ENCODE results near the gene MYOT. TPM values are rescaled to one million over a fixed set of nuclear protein-coding genes. Genes with fewer than 3 reads are reported as not detected.

The MYOT gene
- total and polyA plus RNA-seq, 10 of the 15 experiments (the other 5 are each of a cell fraction or from before 2014, with no cell fraction given) = 0.15 to 1.5 (median 0.53) TPM; not detected in 5

DNA sequence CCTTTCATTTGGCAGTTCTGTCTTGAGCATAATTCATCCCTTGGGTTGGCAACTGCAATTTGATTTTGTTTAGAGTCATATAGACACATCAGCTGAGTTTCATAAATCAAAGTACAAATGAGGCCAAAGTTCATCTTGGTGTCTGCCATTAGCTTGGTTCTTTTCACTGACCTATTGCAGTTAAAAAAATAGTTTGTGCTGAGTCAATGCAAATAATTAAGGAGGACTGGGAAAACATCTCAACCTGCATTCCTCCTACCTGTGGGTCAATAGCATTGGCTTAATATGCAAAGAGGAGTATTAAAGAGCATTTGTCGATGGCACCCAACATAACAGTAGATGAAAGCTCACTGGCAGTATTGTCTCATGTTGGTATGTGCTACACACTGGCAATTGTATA lies 23.2 kb downstream of the MYOT start (continued):
- TF ChIP-seq LARP7 (IDR thresholded peaks at IDR 0.05) (no peak), CEBPB (IDR thresholded peaks at IDR 0.05; ENCODE audit: borderline replicate concordance in 1 of 2, low read depth in 2 of 2, low read length in 2 of 2) (no peak)

GRCh38 chr5:137891849-137892248 lies 24.2 kb downstream of the MYOT start:
- Histone ChIP-seq H3K36me3 (ENCODE audit: control insufficient read depth in 2 of 2, insufficient read depth in 2 of 2, low read length in 1 of 2) (no peaks in the 10 kb centered on the region), H3K4me2 (ENCODE audit: control insufficient read depth, insufficient read depth) (no peak overlapping the region), H3K9ac (ENCODE audit: control insufficient read depth, insufficient read depth, low read length) (no peak overlapping the region), H3K27me3 (replicated peaks in 1 of 2; ENCODE audit: control insufficient read depth in 2 of 2, insufficient read depth in 2 of 2, low read length in 1 of 2) (no peaks in the 10 kb centered on the region), H3K9me3 (replicated peaks; ENCODE audit: control insufficient read depth, insufficient read depth, low read length) (no peaks in the 10 kb centered on the region), H3K79me2 (ENCODE audit: control insufficient read depth, insufficient read depth, low read length) (peaks cover 14% of the 10 kb centered on the region), H3K27ac (ENCODE audit: control insufficient read depth, insufficient read depth) (no peak overlapping the region), H3K4me3 (no peak overlapping the region), H4K20me1 (ENCODE audit: control insufficient read depth, insufficient read depth) (no peaks in the 10 kb centered on the region), H3K4me1 (ENCODE audit: control insufficient read depth, insufficient read depth, low read length) (no peaks in the 10 kb centered on the region), H2AFZ (ENCODE audit: control insufficient read depth, low read depth, low read length) (no peak overlapping the region)
- ChIA-PET SMC1A (ENCODE audit: uncharacterized antibody, unreplicated experiment) (interaction anchor here (0.7 to 1.3 kb wide), 2 partner anchors 17 to 52 kb away, joined by 3 to 4 read pairs; no protein-coding TSS in a partner anchor), CTCF (interaction anchor here (0.6 to 3.7 kb wide), 2 partner anchors 110 to 177 kb away, joined by 4 to 13 read pairs; no protein-coding TSS in a partner anchor), RAD21 (ENCODE audit: unreplicated experiment) (interaction anchor here (0.9 to 5.5 kb wide), 2 partner anchors 44 to 137 kb away, joined by 3 to 21 read pairs; no protein-coding TSS in a partner anchor), POLR2A (interaction anchor here (0.7 to 1.4 kb wide), 3 partner anchors 16 to 137 kb away, joined by 3 to 5 read pairs (median 3); no protein-coding TSS in a partner anchor)
- FAIRE-seq = no peak
- no peak for TF ChIP-seq LARP7 (IDR thresholded peaks at IDR 0.05)
- no peak for TF ChIP-seq E2F8 (IDR thresholded peaks at IDR 0.05; ENCODE audit: low read depth, partially characterized antibody)
- TF ChIP-seq, protein P1, sequence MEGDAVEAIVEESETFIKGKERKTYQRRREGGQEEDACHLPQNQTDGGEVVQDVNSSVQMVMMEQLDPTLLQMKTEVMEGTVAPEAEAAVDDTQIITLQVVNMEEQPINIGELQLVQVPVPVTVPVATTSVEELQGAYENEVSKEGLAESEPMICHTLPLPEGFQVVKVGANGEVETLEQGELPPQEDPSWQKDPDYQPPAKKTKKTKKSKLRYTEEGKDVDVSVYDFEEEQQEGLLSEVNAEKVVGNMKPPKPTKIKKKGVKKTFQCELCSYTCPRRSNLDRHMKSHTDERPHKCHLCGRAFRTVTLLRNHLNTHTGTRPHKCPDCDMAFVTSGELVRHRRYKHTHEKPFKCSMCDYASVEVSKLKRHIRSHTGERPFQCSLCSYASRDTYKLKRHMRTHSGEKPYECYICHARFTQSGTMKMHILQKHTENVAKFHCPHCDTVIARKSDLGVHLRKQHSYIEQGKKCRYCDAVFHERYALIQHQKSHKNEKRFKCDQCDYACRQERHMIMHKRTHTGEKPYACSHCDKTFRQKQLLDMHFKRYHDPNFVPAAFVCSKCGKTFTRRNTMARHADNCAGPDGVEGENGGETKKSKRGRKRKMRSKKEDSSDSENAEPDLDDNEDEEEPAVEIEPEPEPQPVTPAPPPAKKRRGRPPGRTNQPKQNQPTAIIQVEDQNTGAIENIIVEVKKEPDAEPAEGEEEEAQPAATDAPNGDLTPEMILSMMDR (IDR thresholded peaks at IDR 0.05 in 2 of 3, conservative IDR thresholded peaks at IDR 0.05 in 1 of 3; ENCODE audit: control insufficient read depth in 2 of 3, extremely low read depth in 1 of 3, insufficient read depth in 1 of 3, low read depth in 3 of 3, low read length in 3 of 3) = 0 out of 6 replicates have a peak, but pooled peaks of 1 of the 3 experiments have one; percentile 19
- TF ChIP-seq USF2 (IDR thresholded peaks at IDR 0.05; ENCODE audit: borderline replicate concordance, low read depth, low read length) = no peak
- TF ChIP-seq STAT1 (conservative IDR thresholded peaks at IDR 0.05) = no peak
- in situ Hi-C loops (cut with MboI) (no loop called here), intact Hi-C loops (cut with micrococcal nuclease; ENCODE audit: unreplicated experiment) (no loop called here)
- 75% methylated on average over 3 of the region's 3 CpGs for WGBS (ENCODE audit: insufficient coverage, insufficient replicate concordance, low lambda C conversion rate, missing lambda C conversion rate)
- no TSS peak for BruUV-seq (replicated peaks)
- ATAC-seq = no peak
- no peak for DNase-seq (ENCODE audit: low read depth, low spot score)
